Endothelial cell of umbilical vein (primary cell): ENCODE measurements around the gene PAX8. TPM values are rescaled to one million over a fixed set of nuclear protein-coding genes. Genes with fewer than 3 reads are reported as not detected.

Experiments used
- BruUV-seq: library from RNA; stranded (reverse); fragments of 400-500 nt; replicated peaks from 2 replicates; lab custom pipeline; 2021; lab: Mats Ljungman, UMichigan
- CTCF ChIA-PET: fragments of 300-600, 350-600 bp; sonication (Branson Sonifier 250); formaldehyde crosslinking; loops from one replicate; lab custom pipeline; 2021; ENCODE audit warnings: antibody characterized with exemption, inconsistent platforms; lab: Charles Lee
- POLR2A ChIA-PET: fragments of 300-600, 350-600 bp; sonication (Branson Sonifier 250); formaldehyde crosslinking; loops from one replicate; lab custom pipeline; 2021; ENCODE audit warnings: antibody characterized with exemption, inconsistent platforms; lab: Charles Lee
- DNase-seq: peaks from one replicate; pipeline ENCODE4 v3.0.0-alpha.2; 2011; ENCODE audit warnings: low read depth, low spot score
- FAIRE-seq: peaks from 2 replicates; lab custom pipeline; 2011; peaks lifted over from hg19 to GRCh38; lab: Jason Lieb, UNC
- H2AFZ ChIP-seq: 2 replicates; pipeline ENCODE4 v1.6.0; 2012; ENCODE audit warnings: low read depth, low read length, control low read depth, inconsistent platforms
- H3K27ac ChIP-seq: 2 replicates; pipeline ENCODE4 v1.5.1; 2011; ENCODE audit warnings: low read depth, mild to moderate bottlenecking, control low read depth, low read length, moderate library complexity; ENCODE audit not compliant: insufficient read depth
- H3K27me3 ChIP-seq, 2 experiments: 2 replicates each; pipeline versions ENCODE4 v1.6.0 to v1.6.1; 2011; ENCODE audit warnings: low read length in 2 of 2, mixed read lengths in 1 of 2; ENCODE audit not compliant: control insufficient read depth in 2 of 2, insufficient read depth in 2 of 2
- H3K36me3 ChIP-seq, 2 experiments: 2 replicates in 1 of 2; 3 replicates in 1 of 2; pipeline ENCODE4 v1.5.1; 2011; ENCODE audit warnings: low read length in 2 of 2, mild to moderate bottlenecking in 1 of 2, moderate library complexity in 1 of 2; ENCODE audit not compliant: control insufficient read depth in 2 of 2, insufficient read depth in 2 of 2; ENCODE audit errors: extremely low read depth in 1 of 2
- H3K4me1 ChIP-seq: 3 replicates; pipeline ENCODE4 v1.5.1; 2011; ENCODE audit warnings: mild to moderate bottlenecking, low read length; ENCODE audit not compliant: control insufficient read depth, insufficient read depth; ENCODE audit errors: extremely low read depth
- H3K4me2 ChIP-seq: 2 replicates; pipeline ENCODE4 v1.6.1; 2011; ENCODE audit warnings: low read length, control low read depth, mixed read lengths; ENCODE audit not compliant: insufficient read depth
- H3K4me3 ChIP-seq, 3 experiments: fragments of 200-600 bp in 1 of 3; sonication (generic), shearing (Covaris generic) in 1 of 3; replicated peaks in 1 of 3; 2 replicates each; pipeline ENCODE4 v1.5.1; 2011 to 2016; ENCODE audit warnings: control low read depth in 3 of 3, low read length in 3 of 3, mild to moderate bottlenecking in 2 of 3, inconsistent platforms in 1 of 3, low read depth in 1 of 3, moderate library complexity in 1 of 3; ENCODE audit not compliant: insufficient read depth in 1 of 3
- H3K79me2 ChIP-seq: 2 replicates; pipeline ENCODE4 v1.6.0; 2012; ENCODE audit warnings: low read length, inconsistent platforms; ENCODE audit not compliant: control insufficient read depth, insufficient read depth
- H3K9ac ChIP-seq: replicated peaks from 2 replicates; pipeline ENCODE3; 2011; ENCODE audit warnings: low read length, control low read depth; ENCODE audit not compliant: insufficient read depth; ENCODE audit errors: extremely low read depth
- H3K9me1 ChIP-seq: replicated peaks from 3 replicates; pipeline ENCODE4 v1.6.0; 2011; ENCODE audit warnings: mild to moderate bottlenecking, low read length; ENCODE audit not compliant: control insufficient read depth, insufficient read depth; ENCODE audit errors: extremely low read depth
- H3K9me3 ChIP-seq: replicated peaks from 2 replicates; pipeline ENCODE4 v1.5.1; 2012; ENCODE audit warnings: low read length, inconsistent platforms; ENCODE audit not compliant: control insufficient read depth, insufficient read depth
- H4K20me1 ChIP-seq: replicated peaks from 2 replicates; pipeline ENCODE3; 2011; ENCODE audit warnings: mild to moderate bottlenecking, low read length; ENCODE audit not compliant: control insufficient read depth, insufficient read depth; ENCODE audit errors: extremely low read depth
- CTCF ChIP-seq, 2 donors: IDR thresholded peaks; 1 replicate in 1 of 2; 2 replicates in 1 of 2; pipeline ENCODE4 v1.5.1; 2011; ENCODE audit warnings: low read length in 2 of 2, mild to moderate bottlenecking in 2 of 2, moderate library complexity in 2 of 2, control low read depth in 1 of 2, inconsistent platforms in 1 of 2, low read depth in 1 of 2; ENCODE audit not compliant: insufficient read depth in 1 of 2; ENCODE audit errors: extremely low read depth in 1 of 2
- EZH2 ChIP-seq: IDR thresholded peaks from 2 replicates; pipeline ENCODE4 v1.6.1; 2012; ENCODE audit warnings: borderline replicate concordance, low read depth, mild to moderate bottlenecking, moderate library complexity, low read length, inconsistent platforms; ENCODE audit not compliant: severe bottlenecking
- FOS ChIP-seq: IDR thresholded peaks from 2 replicates; pipeline ENCODE4 v1.6.1; 2011; ENCODE audit warnings: mild to moderate bottlenecking, low read length, moderate library complexity, borderline replicate concordance; ENCODE audit not compliant: insufficient read depth
- JUN ChIP-seq: IDR thresholded peaks from 2 replicates; pipeline ENCODE4 v1.6.1; 2011; ENCODE audit warnings: borderline replicate concordance, low read depth; ENCODE audit not compliant: insufficient read length, insufficient read depth
- POLR2A ChIP-seq: IDR thresholded peaks from 2 replicates; pipeline ENCODE4 v1.6.1; 2012; ENCODE audit warnings: low read depth, mild to moderate bottlenecking, control low read depth, low read length
- POLR2AphosphoS5 ChIP-seq: IDR thresholded peaks from 2 replicates; pipeline ENCODE4 v1.6.1; 2012; ENCODE audit warnings: low read depth, mild to moderate bottlenecking, control low read depth, low read length, moderate library complexity; ENCODE audit not compliant: insufficient read depth
- dilution Hi-C: fragments of 300-500 bp; cut with MboI; formaldehyde crosslinking; loops from one replicate; pipeline ENCODE4 v1.15.0; 2019; ENCODE audit warnings: low sequenced_read_pairs; ENCODE audit not compliant: extremely low pct_ligation_motif_present
- intact Hi-C: fragments of 100-400 bp; cut with micrococcal nuclease; formaldehyde crosslinking; loops from one replicate; pipeline ENCODE4 v1.10.0; 2022
- polyA plus RNA-seq, 4 experiments: library from polyadenylated mRNA; depleted of rRNA in 3 of 4; stranded (reverse) in 3 of 4; unstranded in 1 of 4; fragments of >200 nt; gene quantifications; 2 replicates each; pipeline versions ENCODE4 v1.2.1 to v1.2.3, GENCODE V29; 2011 to 2012; ENCODE audit warnings: missing spikeins in 1 of 4
- total RNA-seq: library from RNA; stranded (reverse); gene quantifications from 2 replicates; pipeline ENCODE4 v1.2.3, GENCODE V29; 2021
- TF ChIP-seq, protein P1 (sequence below): IDR thresholded peaks from 2 replicates; pipeline ENCODE4 v1.6.1; 2011; ENCODE audit not compliant: insufficient read depth, insufficient read length

PAX8 gene
- total and polyA plus RNA-seq, 2 donors (not counting 3 experiments of a cell fraction or from before 2014, with no cell fraction given): 0.22 to 0.62 TPM

- Histone ChIP-seq H3K27me3 (no peaks in the 10 kb centered on the region), H4K20me1 (no peaks in the 10 kb centered on the region), H3K36me3 (no peaks in the 10 kb centered on the region), H3K79me2 (no peaks in the 10 kb centered on the region), H2AFZ (no peak overlapping the region), H3K9ac (no peak overlapping the region), H3K27ac (no peak overlapping the region), H3K4me1 (peaks cover 19% of the 10 kb centered on the region), H3K9me1 (no peaks in the 10 kb centered on the region), H3K4me2 (no peak overlapping the region), H3K9me3 (no peaks in the 10 kb centered on the region), H3K4me3 (no peak overlapping the region)
- dilution Hi-C loops: no loop called here
- DNase-seq (no peak), FAIRE-seq (no peak)
- no peak for TF ChIP-seq JUN
- no peak for TF ChIP-seq FOS
- TF ChIP-seq POLR2AphosphoS5: no peak
- no peak for TF ChIP-seq EZH2
- no peak for TF ChIP-seq CTCF (IDR thresholded peaks at IDR 0.05; ENCODE audit: extremely low read depth in 1 of 2, insufficient read depth in 1 of 2, low read depth in 1 of 2, low read length in 2 of 2)
- no peak for TF ChIP-seq POLR2A
- TF ChIP-seq, protein P1, sequence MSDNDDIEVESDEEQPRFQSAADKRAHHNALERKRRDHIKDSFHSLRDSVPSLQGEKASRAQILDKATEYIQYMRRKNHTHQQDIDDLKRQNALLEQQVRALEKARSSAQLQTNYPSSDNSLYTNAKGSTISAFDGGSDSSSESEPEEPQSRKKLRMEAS: no peak
- intact Hi-C loops: no loop called here
- BruUV-seq: no TSS peak
- ChIA-PET POLR2A (interaction anchor here (0.7 kb wide), 1 partner anchor 67 kb away, joined by 4 read pairs; no protein-coding TSS in a partner anchor), CTCF (interaction anchor here (0.7 to 6.2 kb wide), 8 partner anchors 10 to 132 kb away, joined by 3 to 53 read pairs (median 6); no protein-coding TSS in a partner anchor)
Measured at GRCh38 chr2:113238871-113239839, 39.6 kb downstream of the PAX8 start.
